HL-60 (cell line): ENCODE measurements around the gene SH3RF3.

ENCODE experiments used
- DNase-seq, 2 experiments: peaks; one replicate each; pipeline ENCODE4 v3.0.0-alpha.2; 2010 to 2020; ENCODE audit warnings: low read depth in 1 of 2, low spot score in 1 of 2
- H3K27ac ChIP-seq: fragments of 250-450 bp; sonication (Bioruptor Pico); replicated peaks from 2 replicates; pipeline ENCODE4 v1.5.1; 2020; ENCODE audit warnings: mild to moderate bottlenecking, moderate library complexity
- H3K27me3 ChIP-seq: fragments of 250-450 bp; sonication (Bioruptor Pico); 2 replicates; pipeline ENCODE4 v1.5.1; 2021; ENCODE audit warnings: mild to moderate bottlenecking, moderate library complexity; ENCODE audit not compliant: insufficient read depth, poor library complexity, severe bottlenecking
- H3K4me3 ChIP-seq: replicated peaks from 2 replicates; pipeline ENCODE4 v1.5.1; 2011; ENCODE audit warnings: mild to moderate bottlenecking, control low read depth, low read length; ENCODE audit not compliant: insufficient read depth
- CTCF ChIP-seq: IDR thresholded peaks from one replicate; pipeline ENCODE4 v1.5.1; 2011; ENCODE audit warnings: low read length, control low read depth, inconsistent platforms; ENCODE audit not compliant: insufficient read depth
- GABPA ChIP-seq: IDR thresholded peaks from 2 replicates; pipeline ENCODE4 v1.6.1; 2012; ENCODE audit warnings: low read depth
- POLR2AphosphoS5 ChIP-seq: IDR thresholded peaks from 2 replicates; pipeline ENCODE4 v1.6.1; 2012; ENCODE audit warnings: low read depth
- REST ChIP-seq: IDR thresholded peaks from 2 replicates; pipeline ENCODE4 v1.6.1; 2012; ENCODE audit warnings: low read depth; ENCODE audit not compliant: insufficient replicate concordance
- SPI1 ChIP-seq: IDR thresholded peaks from 2 replicates; pipeline ENCODE4 v1.6.1; 2012; ENCODE audit warnings: low read depth, mild to moderate bottlenecking, borderline replicate concordance

The SH3RF3 gene

GRCh38 chr2:109264595-109265328, 135.8 kb downstream of the SH3RF3 start:
- Histone ChIP-seq H3K27ac (no peak overlapping the region), H3K27me3 (no peaks in the 10 kb centered on the region), H3K4me3 (no peak overlapping the region)
- DNase-seq: no peak
- TF ChIP-seq CTCF: no peak
- TF ChIP-seq SPI1: no peak
- no peak for TF ChIP-seq GABPA
- no peak for TF ChIP-seq REST
- TF ChIP-seq POLR2AphosphoS5: no peak

GRCh38 chr2:109265369-109265768, 136.4 kb downstream of the SH3RF3 start:
- no peak overlapping the region for H3K4me3 ChIP-seq
- no peaks in the 10 kb centered on the region for H3K27me3 ChIP-seq
- DNase-seq: no peak
- TF ChIP-seq CTCF (no peak), SPI1 (no peak), REST (no peak), POLR2AphosphoS5 (no peak), GABPA (no peak)
- no peak overlapping the region for H3K27ac ChIP-seq

- TF ChIP-seq REST (no peak), CTCF (no peak), GABPA (no peak), SPI1 (no peak), POLR2AphosphoS5 (no peak)
- Histone ChIP-seq H3K4me3 (no peak overlapping the region), H3K27ac (no peak overlapping the region), H3K27me3 (no peaks in the 10 kb centered on the region)
- DNase-seq: no peak
Measured at GRCh38 chr2:109265953-109266352, 136.9 kb downstream of the SH3RF3 start.
